Ishikawa (cell line): Measurements from ENCODE around the gene CDX1.

Experiments used
- CEBPB ChIP-seq: IDR thresholded peaks from 2 replicates; pipeline ENCODE4 v1.6.1; 2012
- CREB1 ChIP-seq: IDR thresholded peaks from 2 replicates; pipeline ENCODE4 v1.6.1; 2012; ENCODE audit warnings: low read depth
- EGR1 ChIP-seq: IDR thresholded peaks from 2 replicates; pipeline ENCODE4 v1.6.1; 2012
- EP300 ChIP-seq: IDR thresholded peaks from 2 replicates; pipeline ENCODE4 v1.6.1; 2012; ENCODE audit warnings: borderline replicate concordance
- FOXM1 ChIP-seq: IDR thresholded peaks from 2 replicates; pipeline ENCODE4 v1.6.1; 2012; ENCODE audit warnings: low read depth, borderline replicate concordance
- MAX ChIP-seq: IDR thresholded peaks from 2 replicates; pipeline ENCODE4 v1.6.1; 2012
- NFIC ChIP-seq: IDR thresholded peaks from 2 replicates; pipeline ENCODE4 v1.6.1; 2012
- RAD21 ChIP-seq: IDR thresholded peaks from 2 replicates; pipeline ENCODE4 v1.6.1; 2012; ENCODE audit warnings: low read depth
- REST ChIP-seq: IDR thresholded peaks from 2 replicates; pipeline ENCODE4 v1.6.1; 2012; ENCODE audit warnings: low read depth, mild to moderate bottlenecking
- TAF1 ChIP-seq: IDR thresholded peaks from 2 replicates; pipeline ENCODE4 v1.6.1; 2012; ENCODE audit warnings: low read depth, mild to moderate bottlenecking
- TCF12 ChIP-seq: IDR thresholded peaks from 2 replicates; pipeline ENCODE4 v1.6.1; 2012; ENCODE audit warnings: low read depth
- TEAD4 ChIP-seq: IDR thresholded peaks from 2 replicates; pipeline ENCODE4 v1.6.1; 2012
- USF1 ChIP-seq: IDR thresholded peaks from 2 replicates; pipeline ENCODE4 v1.6.1; 2012
- YY1 ChIP-seq: IDR thresholded peaks from 2 replicates; pipeline ENCODE4 v1.6.1; 2012; ENCODE audit warnings: low read depth
- ZBTB7A ChIP-seq: IDR thresholded peaks from 2 replicates; pipeline ENCODE4 v1.6.1; 2012; ENCODE audit warnings: low read depth

Gene CDX1

GRCh38 chr5:150138551-150139265 lies 27.9 kb upstream of the CDX1 start:
- TF ChIP-seq RAD21 = no peak
- TF ChIP-seq FOXM1 = no peak
- no peak for TF ChIP-seq NFIC
- no peak for TF ChIP-seq USF1
- no peak for TF ChIP-seq TAF1
- no peak for TF ChIP-seq EP300
- TF ChIP-seq TEAD4 = no peak
- no peak for TF ChIP-seq CREB1
- no peak for TF ChIP-seq EGR1
- no peak for TF ChIP-seq ZBTB7A
- no peak for TF ChIP-seq REST
- no peak for TF ChIP-seq CEBPB

- TF ChIP-seq USF1 = no peak
Measured at GRCh38 chr5:150139334-150139733, 27.2 kb upstream of the CDX1 start.

- no peak for TF ChIP-seq YY1
- no peak for TF ChIP-seq TEAD4
- no peak for TF ChIP-seq USF1
- TF ChIP-seq CREB1 = no peak
- TF ChIP-seq MAX = no peak
- TF ChIP-seq CEBPB = no peak
- no peak for TF ChIP-seq TAF1
- no peak for TF ChIP-seq NFIC
- TF ChIP-seq REST = no peak
- TF ChIP-seq RAD21 = no peak
- TF ChIP-seq ZBTB7A = no peak
- TF ChIP-seq EGR1 = no peak
- no peak for TF ChIP-seq TCF12
- TF ChIP-seq EP300 = no peak
- TF ChIP-seq FOXM1 = no peak
Measured at GRCh38 chr5:150140830-150141229, 25.7 kb upstream of the CDX1 start.

- TF ChIP-seq CEBPB (no peak), NFIC (no peak), EP300 (no peak), FOXM1 (no peak), USF1 (no peak), CREB1 (no peak), TCF12 (no peak), RAD21 (no peak), EGR1 (no peak), MAX (no peak), REST (no peak), TAF1 (no peak), ZBTB7A (no peak)
Measured at GRCh38 chr5:150141544-150142184, 24.9 kb upstream of the CDX1 start.
